VCaP (cell line): ENCODE data around the gene PFDN2.

Experiments
- H3K27ac ChIP-seq: fragments of 450-650 bp; 2 replicates; pipeline ENCODE4 v1.5.1; 2017
- TF ChIP-seq, protein P1 (sequence below): fragments of 450-650 bp; conservative IDR thresholded peaks from 2 replicates; pipeline ENCODE4 v1.5.1; 2017; ENCODE audit warnings: mild to moderate bottlenecking, moderate library complexity

PFDN2 gene

DNA sequence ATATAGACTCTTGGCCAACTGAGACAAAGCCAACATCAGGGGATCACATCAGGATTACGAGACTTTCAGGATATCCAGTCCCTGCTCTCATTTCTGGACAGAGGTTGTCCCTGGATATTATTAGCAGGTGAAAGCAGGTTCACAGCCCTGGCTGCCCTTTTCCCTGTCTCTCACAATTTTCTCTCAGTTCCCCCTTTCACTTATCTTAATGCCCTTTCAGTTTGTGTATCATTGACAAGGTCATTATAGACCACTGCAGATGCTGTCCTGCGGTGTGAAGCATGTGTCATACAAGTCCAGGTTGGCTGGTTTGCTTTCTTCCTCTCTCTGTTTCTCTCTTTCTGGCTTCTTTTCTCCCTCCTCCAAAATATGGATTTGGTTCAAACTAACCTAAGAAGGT lies 21.8 kb downstream of the PFDN2 start:
- TF ChIP-seq, protein P1, sequence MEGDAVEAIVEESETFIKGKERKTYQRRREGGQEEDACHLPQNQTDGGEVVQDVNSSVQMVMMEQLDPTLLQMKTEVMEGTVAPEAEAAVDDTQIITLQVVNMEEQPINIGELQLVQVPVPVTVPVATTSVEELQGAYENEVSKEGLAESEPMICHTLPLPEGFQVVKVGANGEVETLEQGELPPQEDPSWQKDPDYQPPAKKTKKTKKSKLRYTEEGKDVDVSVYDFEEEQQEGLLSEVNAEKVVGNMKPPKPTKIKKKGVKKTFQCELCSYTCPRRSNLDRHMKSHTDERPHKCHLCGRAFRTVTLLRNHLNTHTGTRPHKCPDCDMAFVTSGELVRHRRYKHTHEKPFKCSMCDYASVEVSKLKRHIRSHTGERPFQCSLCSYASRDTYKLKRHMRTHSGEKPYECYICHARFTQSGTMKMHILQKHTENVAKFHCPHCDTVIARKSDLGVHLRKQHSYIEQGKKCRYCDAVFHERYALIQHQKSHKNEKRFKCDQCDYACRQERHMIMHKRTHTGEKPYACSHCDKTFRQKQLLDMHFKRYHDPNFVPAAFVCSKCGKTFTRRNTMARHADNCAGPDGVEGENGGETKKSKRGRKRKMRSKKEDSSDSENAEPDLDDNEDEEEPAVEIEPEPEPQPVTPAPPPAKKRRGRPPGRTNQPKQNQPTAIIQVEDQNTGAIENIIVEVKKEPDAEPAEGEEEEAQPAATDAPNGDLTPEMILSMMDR, result no peak
- no peak overlapping the region for H3K27ac ChIP-seq

GRCh38 chr1:161095230-161095629 lies 22.6 kb downstream of the PFDN2 start:
- no peak overlapping the region for H3K27ac ChIP-seq
- TF ChIP-seq, protein P1, result no peak

DNA sequence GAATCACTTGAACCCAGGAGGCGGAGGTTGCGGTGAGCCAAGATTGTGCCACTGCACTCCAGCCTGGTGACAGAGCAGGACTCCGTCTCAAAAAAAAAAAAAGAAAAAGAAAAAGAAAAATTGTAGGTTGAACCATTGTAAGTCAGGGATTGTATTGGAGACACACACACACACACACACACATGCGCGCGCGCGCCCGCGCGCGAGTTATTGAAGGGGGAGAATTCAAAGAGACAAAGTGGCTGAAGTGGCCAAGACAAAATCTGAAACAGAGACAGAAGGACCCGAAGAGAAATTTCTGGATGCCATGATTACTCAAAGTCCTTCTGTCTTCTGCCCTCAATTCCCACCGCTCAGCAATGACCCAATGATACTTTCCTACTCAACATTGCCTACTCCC lies 23.4 kb downstream of the PFDN2 start:
- TF ChIP-seq, protein P1, result no peak
- H3K27ac ChIP-seq, result no peak overlapping the region

DNA sequence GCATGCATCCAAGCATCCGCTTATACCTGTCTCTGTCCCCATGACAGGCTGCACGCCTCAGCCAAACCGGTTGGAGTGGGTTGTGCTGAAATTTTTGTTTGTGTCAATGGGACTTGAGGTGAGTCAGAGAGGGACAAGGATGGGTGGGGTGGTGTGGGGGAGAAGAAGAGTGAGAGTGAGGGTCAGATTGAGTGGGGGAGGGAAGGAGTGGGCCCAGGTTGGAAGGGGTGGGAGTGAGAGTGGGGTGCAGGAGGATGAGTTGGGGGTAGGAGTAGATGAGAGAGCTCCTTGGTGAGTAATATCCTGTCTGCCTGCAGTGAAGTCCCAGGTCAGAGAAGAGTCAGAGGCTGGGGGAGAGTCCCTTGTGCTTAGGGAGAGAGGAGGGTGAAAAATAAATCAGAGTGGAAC lies 25.2 kb downstream of the PFDN2 start:
- H3K27ac ChIP-seq, result no peak overlapping the region
- TF ChIP-seq, protein P1, result no peak

GRCh38 chr1:161091796-161092507 lies 25.9 kb downstream of the PFDN2 start:
- TF ChIP-seq, protein P1, result no peak
- H3K27ac ChIP-seq, result no peak overlapping the region

DNA sequence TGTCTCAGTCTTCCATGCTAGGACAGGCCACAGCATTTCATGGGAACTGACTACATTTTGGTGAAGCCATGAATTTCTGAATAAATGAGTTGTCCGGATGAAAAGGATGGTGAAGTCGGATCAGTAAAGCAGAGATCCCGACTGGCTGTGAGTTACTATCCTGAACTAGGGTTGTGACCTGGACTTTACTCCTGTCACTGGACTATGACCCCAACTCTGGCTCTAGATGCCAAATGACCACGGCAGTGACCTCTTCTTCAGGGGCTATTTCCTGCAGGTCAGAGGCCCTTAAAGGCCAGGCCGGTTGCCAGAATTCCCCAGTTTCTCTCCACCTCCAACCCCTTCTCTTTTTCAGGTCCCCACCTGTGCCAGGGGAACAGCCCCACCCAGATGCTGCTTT lies 26.7 kb downstream of the PFDN2 start:
- TF ChIP-seq, protein P1, result no peak
- no peak overlapping the region for H3K27ac ChIP-seq

DNA sequence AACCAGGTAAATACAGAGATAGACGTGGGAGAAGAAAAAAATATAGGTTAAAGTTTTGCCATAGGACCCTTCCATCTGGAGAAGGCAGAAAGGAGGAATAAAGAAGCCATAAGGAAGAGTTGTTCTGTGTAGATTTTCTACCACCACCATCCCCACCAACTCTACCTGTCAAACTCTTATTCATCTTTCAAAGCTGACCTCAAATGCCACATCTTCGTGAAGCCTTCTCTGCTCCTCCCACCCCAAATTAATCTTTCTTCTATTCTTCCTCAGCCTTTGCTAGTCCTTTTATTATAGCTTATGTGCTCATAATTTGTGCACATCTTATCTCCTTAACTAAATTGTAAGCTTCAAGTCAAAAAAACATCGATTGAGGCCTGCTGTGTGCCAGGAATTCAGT lies 27.2 kb downstream of the PFDN2 start:
- TF ChIP-seq, protein P1, result no peak
- H3K27ac ChIP-seq, result no peak overlapping the region
